Kidney (tissue), 14 donors: ENCODE data around the gene HIVEP3. TPM values are rescaled to one million over a fixed set of nuclear protein-coding genes. Genes with fewer than 3 reads are reported as not detected.

Experiments
- DNase-seq, 5 donors: peaks; one replicate each; pipeline ENCODE4 v3.0.0-alpha.2; 2013 to 2020
- FAIRE-seq: peaks from 2 replicates; lab custom pipeline; 2012; peaks lifted over from hg19 to GRCh38; lab: Jason Lieb, UNC
- H3K27ac ChIP-seq, 2 donors: one replicate each; pipeline ENCODE4 v1.7.0; 2013; ENCODE audit warnings: low read depth in 2 of 2, low read length in 2 of 2, inconsistent platforms in 1 of 2
- H3K27me3 ChIP-seq: one replicate; pipeline ENCODE4 v1.7.1; 2013; ENCODE audit warnings: low read length, inconsistent platforms; ENCODE audit not compliant: control insufficient read depth, insufficient read depth
- H3K36me3 ChIP-seq, 3 donors: one replicate each; pipeline versions ENCODE4 v1.7.0 to v1.7.1; 2013; ENCODE audit warnings: low read length in 3 of 3, control low read depth in 1 of 3, inconsistent platforms in 1 of 3; ENCODE audit not compliant: insufficient read depth in 3 of 3, control insufficient read depth in 2 of 3
- H3K4me1 ChIP-seq, 3 donors: one replicate each; pipeline versions ENCODE4 v1.7.0 to v1.7.1; 2013; ENCODE audit warnings: low read length in 3 of 3, inconsistent platforms in 1 of 3, low read depth in 1 of 3; ENCODE audit not compliant: control insufficient read depth in 2 of 3, insufficient read depth in 2 of 3
- H3K4me3 ChIP-seq, 3 donors: one replicate each; pipeline versions ENCODE4 v1.7.0 to v1.8.1; 2013; ENCODE audit warnings: low read length in 3 of 3, control low read depth in 1 of 3, inconsistent platforms in 1 of 3
- H3K9ac ChIP-seq, 3 donors: one replicate each; pipeline versions ENCODE4 v1.7.0 to v1.7.1; 2013; ENCODE audit warnings: low read length in 3 of 3, control low read depth in 1 of 3, inconsistent platforms in 1 of 3
- H3K9me3 ChIP-seq, 3 donors: one replicate each; pipeline versions ENCODE4 v1.7.0 to v1.7.1; 2013; ENCODE audit warnings: low read length in 3 of 3, control low read depth in 1 of 3, inconsistent platforms in 1 of 3; ENCODE audit not compliant: control insufficient read depth in 2 of 3, insufficient read depth in 1 of 3
- CTCF ChIP-seq: IDR thresholded peaks from 3 replicates; pipeline ENCODE4 v1.5.1; 2012; ENCODE audit warnings: mild to moderate bottlenecking, moderate library complexity, borderline replicate concordance; ENCODE audit not compliant: insufficient read depth; ENCODE audit errors: extremely low read depth
- intact Hi-C: fragments of 100-400 bp; cut with DNase I; formaldehyde crosslinking; loops from one replicate; pipeline ENCODE4 v1.11.1; 2022
- polyA plus RNA-seq: library from polyadenylated mRNA; stranded (reverse); fragments of 350-450 nt; fragmentation: Illumina TruSeq; extraction: RNeasy Lipid Tissue Mini Kit (QIAGEN cat#74804); gene quantifications from one replicate; pipeline ENCODE4 v1.2.3, GENCODE V29; 2014; ENCODE audit warnings: low read depth, low replicate concordance; ENCODE audit not compliant: insufficient read depth
- total RNA-seq: library from RNA; stranded (reverse); fragmentation: NEBNext Ultra II Directional; extraction: Animal tissue kit (Norgen Biotek cat#: 25700); gene quantifications from one replicate; pipeline ENCODE4 v1.2.1, GENCODE V29; 2021
- donor health status: control.
- donor health status: control.
- donor health status: control.
- donor health status: control.
- donor health status: control.
- donor health status: DM: yes; HTN: yes; CAD: no.
- donor health status: Normal renal cell carcinoma (clear cell type).

The HIVEP3 gene
- total and polyA plus RNA-seq, 2 donors from 2014 or later = 3.5 to 11.0 TPM

DNA sequence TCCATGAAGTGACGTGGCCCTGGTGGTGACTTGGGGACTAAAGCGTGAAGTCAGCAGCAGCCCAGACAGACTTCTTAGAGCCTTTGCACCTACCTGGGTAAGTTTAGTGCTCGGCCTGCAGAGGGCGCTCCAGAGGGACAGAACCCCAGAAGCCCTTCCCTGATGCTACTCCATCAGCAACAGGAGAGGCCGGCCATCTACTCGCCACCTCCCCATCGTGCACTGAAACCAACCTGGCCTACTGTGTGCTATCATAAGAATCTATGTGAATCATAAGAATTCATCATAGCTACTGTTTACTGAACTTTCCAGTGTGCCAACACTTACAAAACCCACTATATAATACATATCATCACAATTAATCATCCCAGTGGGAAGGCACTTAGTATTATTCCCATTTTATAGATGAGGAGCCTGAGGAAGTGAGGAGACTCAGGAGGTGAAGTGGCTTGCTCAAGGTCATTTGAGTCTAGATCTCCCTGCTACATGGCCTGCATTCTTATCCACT, 426.3 kb downstream of the HIVEP3 start:
- Histone ChIP-seq H3K27ac (no peak overlapping the region), H3K36me3 (no peaks in the 10 kb centered on the region), H3K27me3 (no peaks in the 10 kb centered on the region), H3K9me3 (no peaks in the 10 kb centered on the region), H3K4me1 (peaks cover 0 to 22% (median 11%) of the 10 kb centered on the region in 3 donors), H3K9ac (no peak overlapping the region), H3K4me3 (no peak overlapping the region)
- no peak for FAIRE-seq
- DNase-seq = peak in 1 of 5 donors; percentile 52
- intact Hi-C loops = no loop called here
- TF ChIP-seq CTCF = peak; percentile 30

- TF ChIP-seq CTCF = no peak
- Histone ChIP-seq H3K27ac (no peak overlapping the region), H3K27me3 (no peaks in the 10 kb centered on the region), H3K9ac (no peak overlapping the region), H3K4me1 (peaks cover 2 to 19% (median 10%) of the 10 kb centered on the region in 3 donors), H3K9me3 (no peaks in the 10 kb centered on the region), H3K4me3 (no peak overlapping the region), H3K36me3 (no peaks in the 10 kb centered on the region)
- peak in 1 of 5 donors; percentile 53 for DNase-seq
- no peak for FAIRE-seq
- intact Hi-C loops = no loop called here
Observed at GRCh38 chr1:41490911-41491310, 427.8 kb downstream of the HIVEP3 start.

GRCh38 chr1:41489561-41489960, 429.2 kb downstream of the HIVEP3 start:
- Histone ChIP-seq H3K36me3 (no peaks in the 10 kb centered on the region), H3K9me3 (no peaks in the 10 kb centered on the region), H3K4me1 (peaks cover 4 to 23% (median 17%) of the 10 kb centered on the region in 3 donors), H3K9ac (no peak overlapping the region), H3K4me3 (no peak overlapping the region), H3K27ac (no peak overlapping the region), H3K27me3 (no peaks in the 10 kb centered on the region)
- DNase-seq (no peak), FAIRE-seq (no peak)
- TF ChIP-seq CTCF = no peak
- intact Hi-C loops = no loop called here
